HL-60 (cell line): Measurements from ENCODE around the gene TNFRSF1B.

Source experiments
- POLR2AphosphoS5 ChIP-seq: IDR thresholded peaks from 2 replicates; pipeline ENCODE4 v1.6.1; 2012; ENCODE audit warnings: low read depth
- TF ChIP-seq, protein P1 (sequence below): IDR thresholded peaks from one replicate; pipeline ENCODE4 v1.5.1; 2011; ENCODE audit warnings: low read length, control low read depth, inconsistent platforms; ENCODE audit not compliant: insufficient read depth
- TF ChIP-seq, protein P2 (sequence below): IDR thresholded peaks from 2 replicates; pipeline ENCODE4 v1.6.1; 2012; ENCODE audit warnings: low read depth; ENCODE audit not compliant: insufficient replicate concordance

DNA sequence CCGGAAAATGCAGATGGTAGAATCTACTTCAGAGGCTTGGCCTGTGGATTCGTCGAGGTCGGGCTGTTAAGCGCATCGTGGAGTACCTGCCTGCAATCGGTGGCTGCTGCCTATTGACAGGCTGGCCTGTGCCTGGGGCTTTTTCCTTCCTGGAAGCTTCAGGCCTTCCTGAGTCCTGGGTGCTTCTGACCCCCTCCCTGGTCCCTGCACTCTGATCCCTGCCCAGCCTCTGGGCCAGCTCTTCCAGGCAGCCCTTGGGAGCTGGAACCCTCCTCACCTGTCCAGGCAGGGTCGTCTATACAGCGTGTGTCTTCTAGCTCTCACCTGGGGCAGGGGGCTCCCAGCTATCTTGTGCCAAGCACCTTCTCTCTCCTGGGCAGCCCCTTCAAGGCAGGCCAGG lies 40.0 kb upstream of the TNFRSF1B start:
- TF ChIP-seq POLR2AphosphoS5 = no peak
- TF ChIP-seq, protein P1, sequence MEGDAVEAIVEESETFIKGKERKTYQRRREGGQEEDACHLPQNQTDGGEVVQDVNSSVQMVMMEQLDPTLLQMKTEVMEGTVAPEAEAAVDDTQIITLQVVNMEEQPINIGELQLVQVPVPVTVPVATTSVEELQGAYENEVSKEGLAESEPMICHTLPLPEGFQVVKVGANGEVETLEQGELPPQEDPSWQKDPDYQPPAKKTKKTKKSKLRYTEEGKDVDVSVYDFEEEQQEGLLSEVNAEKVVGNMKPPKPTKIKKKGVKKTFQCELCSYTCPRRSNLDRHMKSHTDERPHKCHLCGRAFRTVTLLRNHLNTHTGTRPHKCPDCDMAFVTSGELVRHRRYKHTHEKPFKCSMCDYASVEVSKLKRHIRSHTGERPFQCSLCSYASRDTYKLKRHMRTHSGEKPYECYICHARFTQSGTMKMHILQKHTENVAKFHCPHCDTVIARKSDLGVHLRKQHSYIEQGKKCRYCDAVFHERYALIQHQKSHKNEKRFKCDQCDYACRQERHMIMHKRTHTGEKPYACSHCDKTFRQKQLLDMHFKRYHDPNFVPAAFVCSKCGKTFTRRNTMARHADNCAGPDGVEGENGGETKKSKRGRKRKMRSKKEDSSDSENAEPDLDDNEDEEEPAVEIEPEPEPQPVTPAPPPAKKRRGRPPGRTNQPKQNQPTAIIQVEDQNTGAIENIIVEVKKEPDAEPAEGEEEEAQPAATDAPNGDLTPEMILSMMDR = no peak
- TF ChIP-seq, protein P2, sequence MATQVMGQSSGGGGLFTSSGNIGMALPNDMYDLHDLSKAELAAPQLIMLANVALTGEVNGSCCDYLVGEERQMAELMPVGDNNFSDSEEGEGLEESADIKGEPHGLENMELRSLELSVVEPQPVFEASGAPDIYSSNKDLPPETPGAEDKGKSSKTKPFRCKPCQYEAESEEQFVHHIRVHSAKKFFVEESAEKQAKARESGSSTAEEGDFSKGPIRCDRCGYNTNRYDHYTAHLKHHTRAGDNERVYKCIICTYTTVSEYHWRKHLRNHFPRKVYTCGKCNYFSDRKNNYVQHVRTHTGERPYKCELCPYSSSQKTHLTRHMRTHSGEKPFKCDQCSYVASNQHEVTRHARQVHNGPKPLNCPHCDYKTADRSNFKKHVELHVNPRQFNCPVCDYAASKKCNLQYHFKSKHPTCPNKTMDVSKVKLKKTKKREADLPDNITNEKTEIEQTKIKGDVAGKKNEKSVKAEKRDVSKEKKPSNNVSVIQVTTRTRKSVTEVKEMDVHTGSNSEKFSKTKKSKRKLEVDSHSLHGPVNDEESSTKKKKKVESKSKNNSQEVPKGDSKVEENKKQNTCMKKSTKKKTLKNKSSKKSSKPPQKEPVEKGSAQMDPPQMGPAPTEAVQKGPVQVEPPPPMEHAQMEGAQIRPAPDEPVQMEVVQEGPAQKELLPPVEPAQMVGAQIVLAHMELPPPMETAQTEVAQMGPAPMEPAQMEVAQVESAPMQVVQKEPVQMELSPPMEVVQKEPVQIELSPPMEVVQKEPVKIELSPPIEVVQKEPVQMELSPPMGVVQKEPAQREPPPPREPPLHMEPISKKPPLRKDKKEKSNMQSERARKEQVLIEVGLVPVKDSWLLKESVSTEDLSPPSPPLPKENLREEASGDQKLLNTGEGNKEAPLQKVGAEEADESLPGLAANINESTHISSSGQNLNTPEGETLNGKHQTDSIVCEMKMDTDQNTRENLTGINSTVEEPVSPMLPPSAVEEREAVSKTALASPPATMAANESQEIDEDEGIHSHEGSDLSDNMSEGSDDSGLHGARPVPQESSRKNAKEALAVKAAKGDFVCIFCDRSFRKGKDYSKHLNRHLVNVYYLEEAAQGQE = no peak
